Left forelimb (tissue), 1 donor: Measurements from ENCODE around the gene DNAJB13.

Experiments used
- DNase-seq: peaks from one replicate; pipeline ENCODE4 v3.0.0-alpha.2; 2018; ENCODE audit warnings: low spot score

Gene DNAJB13

DNA sequence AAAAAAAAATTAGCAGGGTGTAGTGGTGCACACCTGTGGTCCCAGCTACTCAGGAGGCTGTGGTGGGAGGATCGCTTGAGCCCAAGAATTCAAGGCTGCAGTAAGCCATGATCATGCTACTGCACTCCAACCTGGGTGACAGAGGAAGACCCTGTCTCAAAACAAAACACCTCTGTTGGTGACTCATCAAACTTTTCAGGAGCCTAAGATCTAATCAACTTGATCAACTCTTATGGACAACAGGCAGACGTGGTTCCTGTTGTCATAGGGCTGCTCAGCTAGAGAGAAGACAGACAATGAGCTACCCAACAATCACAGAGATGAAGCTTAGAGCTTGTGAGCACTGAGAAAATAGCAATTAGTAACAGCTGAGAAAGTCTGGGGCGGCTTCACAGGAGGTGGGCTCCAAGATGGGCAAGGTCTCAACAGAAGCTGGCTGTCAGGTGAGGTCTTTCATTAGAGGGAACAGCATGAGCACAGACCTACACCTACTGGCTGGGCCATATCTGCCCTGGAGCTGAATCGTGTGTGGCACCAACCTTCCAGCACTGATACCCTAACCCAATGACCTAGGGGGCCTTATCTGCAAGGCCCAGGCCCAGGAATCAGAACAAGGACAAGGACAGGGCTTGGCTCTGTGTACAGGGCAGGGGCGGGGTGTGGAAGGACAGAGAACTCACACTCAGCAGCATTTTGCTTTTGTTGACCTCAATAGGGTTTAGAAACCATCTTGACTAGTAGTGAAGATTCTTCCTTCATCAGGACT is 65.3 kb downstream of the DNAJB13 start:
- DNase-seq = no peak

GRCh38 chr11:74017631-74018030 is 66.8 kb downstream of the DNAJB13 start:
- no peak for DNase-seq

GRCh38 chr11:74018331-74019005 is 67.6 kb downstream of the DNAJB13 start:
- DNase-seq = no peak

- no peak for DNase-seq
These were observed 68.4 kb downstream of the DNAJB13 start for GRCh38 chr11:74019104-74019738.

DNA sequence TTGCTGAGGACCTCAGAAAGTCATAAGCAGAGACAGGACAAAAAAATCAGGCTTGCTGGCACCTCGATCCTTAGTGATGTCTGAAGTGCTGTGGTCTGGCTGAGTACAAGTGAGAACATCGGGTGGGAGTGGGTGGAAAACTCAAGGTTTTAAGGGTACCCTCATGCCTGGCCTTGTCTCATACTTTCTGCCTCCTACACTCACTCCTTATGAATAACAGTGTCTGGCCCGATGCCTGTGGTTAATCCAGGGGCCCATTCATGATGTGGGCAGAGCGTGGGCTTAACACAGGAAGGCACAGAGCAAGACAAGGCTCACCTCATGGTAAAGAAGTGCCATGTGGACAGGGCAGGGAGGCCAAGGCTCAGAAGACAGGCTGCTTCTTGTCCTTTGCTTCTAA is 69.0 kb downstream of the DNAJB13 start:
- DNase-seq = no peak
